ENCODE results near the gene MMP10.
A peak's percentile ranks its signal among the peaks of the same experiment; 100 is the strongest.
"Not testable (repeated sequence)": the region's sequence is repeated elsewhere in the genome, so short reads cannot be mapped to it uniquely, and the experiment has no call there.

The MMP10 gene

DNA sequence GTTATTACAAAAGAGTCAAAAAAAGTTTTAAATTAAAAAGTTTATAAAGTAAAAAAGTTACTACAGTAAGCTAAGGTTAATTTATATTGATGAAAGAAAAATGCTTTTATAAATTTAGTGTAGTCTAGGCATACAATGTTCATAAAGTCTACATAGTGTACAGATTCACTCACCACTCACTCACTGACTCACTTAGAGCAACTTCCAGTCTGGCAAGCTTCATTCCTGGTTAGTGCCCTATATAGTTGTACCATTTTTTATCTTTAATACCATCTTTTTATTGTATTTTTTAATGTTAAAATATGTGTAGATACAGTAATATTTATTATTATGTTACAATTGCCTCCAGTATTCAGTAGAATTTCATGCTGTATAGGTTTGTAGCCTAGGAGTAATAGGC lies 2.6 kb upstream of the MMP10 start:
- DNase-seq: no peak

DNA sequence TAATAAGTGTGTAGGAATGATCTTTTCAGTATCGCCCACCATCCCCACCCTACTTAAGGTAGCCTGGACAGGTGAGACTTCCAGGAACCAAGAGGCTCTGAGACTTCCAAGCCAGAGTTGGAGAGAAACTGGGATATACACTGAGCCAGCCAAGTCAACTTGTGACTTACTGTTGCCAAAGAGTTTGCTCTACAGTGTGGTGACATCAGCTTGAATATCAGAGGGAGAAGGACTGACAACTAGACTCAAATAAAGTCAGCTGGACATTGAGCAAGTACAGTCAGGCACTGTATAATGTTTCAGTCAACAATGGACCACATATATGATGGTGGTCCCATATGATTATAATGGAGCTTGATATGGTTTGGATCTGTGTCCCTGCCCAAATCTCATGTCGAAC lies 1.2 kb upstream of the MMP10 start:
- DNase-seq: peak; percentile 22 to 49

DNA sequence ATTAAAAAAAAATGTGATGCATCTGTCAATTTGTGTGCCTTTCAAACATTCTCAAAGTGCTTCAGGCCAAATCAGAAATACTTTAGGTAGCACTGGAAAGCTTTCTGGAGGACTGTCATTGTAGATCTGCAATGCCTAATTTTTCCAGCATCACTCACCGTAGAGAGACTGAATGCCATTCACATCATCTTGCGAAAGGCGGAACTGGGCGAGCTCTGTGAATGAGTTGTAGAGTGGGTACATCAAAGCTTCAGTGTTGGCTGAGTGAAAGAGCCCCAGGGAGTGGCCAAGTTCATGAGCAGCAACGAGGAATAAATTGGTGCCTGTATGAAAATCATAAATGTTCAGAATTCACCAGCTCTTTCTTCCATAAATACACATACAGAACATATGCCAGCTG lies 4.0 kb downstream of the MMP10 start:
- no peak for DNase-seq

DNA sequence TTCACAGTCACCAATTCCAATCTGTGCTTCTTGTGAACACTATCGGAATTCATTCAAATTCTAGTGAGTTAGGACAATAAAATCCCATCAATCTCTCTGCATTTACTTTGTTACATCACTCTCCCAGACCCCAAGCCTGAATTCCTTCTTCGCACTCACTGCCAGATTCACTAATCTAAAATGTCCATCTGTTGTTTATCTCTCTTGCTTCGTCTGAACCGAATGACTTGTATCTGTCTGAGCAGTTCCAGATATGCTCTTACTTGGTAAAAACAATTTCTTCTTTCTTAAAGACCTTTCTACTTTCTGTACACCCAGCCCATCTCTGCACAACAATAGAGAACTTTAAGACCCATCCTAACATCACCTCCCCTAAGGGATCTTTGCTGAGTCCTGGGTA lies 7.0 kb downstream of the MMP10 start:
- no peak for DNase-seq

DNA sequence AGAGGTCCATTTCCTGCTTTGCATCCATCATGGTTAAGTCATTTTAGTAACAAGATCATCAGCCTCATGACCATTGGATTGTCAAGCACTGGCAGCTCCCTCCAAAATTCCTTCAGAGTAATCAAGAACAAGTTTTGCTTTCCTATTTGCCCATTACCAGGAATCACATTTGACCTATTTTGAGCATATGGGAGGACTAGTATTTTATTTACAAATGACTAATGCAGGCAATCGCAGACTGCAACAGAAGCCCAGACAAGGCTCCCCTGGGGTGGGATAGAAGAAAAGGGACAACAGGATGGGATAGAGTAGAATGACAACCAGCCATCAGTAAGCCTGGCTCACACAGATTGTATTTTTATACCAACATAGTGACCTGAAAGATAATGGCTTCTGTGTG lies 9.1 kb downstream of the MMP10 start:
- no peak for DNase-seq

DNA sequence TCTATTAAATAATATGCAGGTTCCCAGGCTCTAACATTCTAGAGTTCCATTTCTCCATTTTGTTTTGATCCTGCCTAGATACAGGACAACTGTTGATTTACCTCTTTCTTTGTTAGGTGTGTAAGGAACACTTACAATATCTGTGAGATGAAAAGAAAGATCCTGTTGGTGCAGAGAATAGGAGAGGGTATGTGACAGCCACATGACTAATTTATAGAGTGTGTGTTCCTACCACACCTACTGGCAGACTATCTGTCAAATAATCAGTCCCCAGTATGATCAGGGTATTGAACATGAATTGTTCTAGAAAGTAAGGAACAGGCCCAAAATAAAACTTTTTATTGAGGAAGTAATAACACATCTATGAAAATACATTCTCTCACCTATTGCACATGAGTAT lies 10.2 kb downstream of the MMP10 start:
- DNase-seq: no peak

DNA sequence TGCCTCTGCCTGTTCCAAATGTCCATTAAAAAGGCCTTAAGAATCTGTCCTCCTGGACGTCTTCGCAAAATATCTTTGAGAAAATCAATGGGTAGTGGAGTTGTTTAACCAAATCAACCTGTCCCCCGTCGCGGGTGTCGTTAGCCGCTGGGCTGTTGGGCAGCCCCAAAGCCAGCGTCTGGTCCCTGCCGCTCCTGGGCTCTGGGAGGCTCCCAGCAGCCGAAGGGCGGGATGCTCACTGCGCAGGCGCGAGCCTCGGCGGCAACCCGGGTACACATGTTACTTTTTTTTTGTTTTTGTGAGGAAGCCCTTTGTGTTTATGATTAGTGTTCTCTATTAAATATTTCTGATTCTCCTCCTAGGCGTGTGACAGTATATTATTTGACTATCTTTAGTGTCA lies 12.6 kb downstream of the MMP10 start:
- DNase-seq: no peak

DNA sequence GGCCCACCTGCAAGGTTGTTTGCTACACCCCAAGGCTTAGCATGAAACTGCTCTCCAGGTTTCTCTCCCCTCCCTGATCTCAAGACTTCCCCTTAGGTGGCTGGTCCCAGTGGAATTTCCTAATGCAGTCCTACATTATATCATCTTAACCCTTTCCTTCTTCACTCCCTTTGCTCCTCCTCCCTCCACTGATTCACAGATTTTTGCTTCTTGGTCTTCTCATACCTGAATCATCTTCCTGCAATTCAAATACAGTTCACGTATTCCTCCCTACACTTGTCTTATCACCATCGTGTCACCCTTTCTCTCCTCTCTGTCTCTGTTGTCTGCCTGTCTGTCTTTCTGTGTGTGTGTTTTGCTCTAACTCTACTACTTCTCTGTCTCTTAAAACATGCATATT lies 17.0 kb downstream of the MMP10 start:
- no peak for DNase-seq

DNA sequence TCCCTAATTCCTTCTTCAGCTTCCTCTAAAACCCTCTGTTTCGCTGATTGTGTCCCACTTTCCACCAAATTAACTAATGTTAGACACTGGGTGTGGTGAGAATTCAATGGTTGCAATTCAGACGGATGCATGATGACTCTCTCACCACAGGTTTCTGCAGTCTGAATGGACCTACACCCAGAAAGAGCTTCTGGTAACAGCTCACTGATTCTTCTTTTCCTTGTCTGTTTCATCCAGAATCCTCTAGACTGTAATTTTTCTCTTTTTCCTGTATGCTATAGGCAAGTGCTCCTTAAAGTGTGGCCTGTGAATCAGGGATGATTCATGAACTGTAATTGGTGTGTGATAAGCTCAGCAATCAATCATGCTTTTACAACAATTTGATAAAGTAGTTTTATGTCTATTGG lies 18.1 kb downstream of the MMP10 start:
- DNase-seq: peak; percentile 23 to 37

DNA sequence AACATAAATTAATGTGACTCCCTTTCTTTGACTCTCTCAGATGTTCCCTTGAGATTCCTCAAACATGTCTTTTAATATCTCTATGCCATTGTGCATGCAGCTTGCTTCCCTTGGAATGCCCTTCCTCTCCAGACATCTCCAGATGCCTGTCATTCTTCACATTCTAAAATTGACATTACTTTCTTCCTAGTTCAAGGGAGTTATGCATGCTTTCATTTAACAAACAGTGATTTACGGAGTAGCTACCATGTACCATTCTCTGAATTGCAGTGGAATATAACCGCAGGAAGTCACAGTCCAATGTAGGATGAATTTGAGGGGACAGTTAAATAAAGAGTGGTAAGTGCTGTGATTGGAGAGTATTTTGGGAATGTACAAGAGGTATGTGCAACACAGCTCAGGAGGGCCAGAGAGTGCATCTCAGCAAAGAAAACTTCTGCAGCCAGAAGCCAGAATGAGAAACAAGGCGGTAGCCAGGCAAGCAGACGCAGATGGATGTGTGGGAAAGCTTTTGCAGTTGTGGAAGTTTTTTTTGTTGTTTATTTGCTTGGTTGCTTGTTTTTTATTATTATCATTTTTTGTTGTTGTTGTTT lies 18.7 kb downstream of the MMP10 start:
- no peak for DNase-seq

DNA sequence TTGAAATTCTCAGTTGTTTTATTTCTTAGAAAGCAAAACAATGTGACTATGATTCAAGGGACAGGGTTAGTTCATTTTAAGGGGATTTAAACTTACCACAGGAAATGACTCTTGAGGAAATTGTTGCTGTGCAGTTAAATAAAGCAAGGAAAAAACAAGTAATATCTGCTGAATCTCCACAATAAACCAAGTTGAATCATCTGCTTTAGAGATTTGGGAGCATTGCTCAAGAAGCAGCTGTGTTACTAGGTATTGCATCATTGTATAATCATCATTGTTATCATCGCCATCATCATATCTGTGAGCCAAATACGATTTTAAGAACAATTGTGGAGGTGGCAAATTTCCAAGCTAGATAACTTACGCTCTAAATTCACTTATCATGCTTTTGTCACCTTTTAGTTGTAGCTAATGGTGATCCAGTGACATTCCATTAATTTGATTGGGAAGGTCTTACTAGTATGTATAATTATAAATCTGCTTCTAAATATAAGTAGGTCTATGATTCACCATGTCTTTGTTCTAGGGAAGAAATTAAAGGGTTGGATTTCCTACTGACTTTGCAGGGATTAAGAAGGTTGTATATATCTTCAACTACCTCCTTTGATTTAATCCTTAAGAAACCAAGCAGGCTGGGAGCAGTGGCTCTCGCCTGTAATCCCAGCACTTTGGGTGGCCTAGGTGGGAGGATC lies 19.9 kb downstream of the MMP10 start:
- peak; percentile 77 to 92 for DNase-seq

DNA sequence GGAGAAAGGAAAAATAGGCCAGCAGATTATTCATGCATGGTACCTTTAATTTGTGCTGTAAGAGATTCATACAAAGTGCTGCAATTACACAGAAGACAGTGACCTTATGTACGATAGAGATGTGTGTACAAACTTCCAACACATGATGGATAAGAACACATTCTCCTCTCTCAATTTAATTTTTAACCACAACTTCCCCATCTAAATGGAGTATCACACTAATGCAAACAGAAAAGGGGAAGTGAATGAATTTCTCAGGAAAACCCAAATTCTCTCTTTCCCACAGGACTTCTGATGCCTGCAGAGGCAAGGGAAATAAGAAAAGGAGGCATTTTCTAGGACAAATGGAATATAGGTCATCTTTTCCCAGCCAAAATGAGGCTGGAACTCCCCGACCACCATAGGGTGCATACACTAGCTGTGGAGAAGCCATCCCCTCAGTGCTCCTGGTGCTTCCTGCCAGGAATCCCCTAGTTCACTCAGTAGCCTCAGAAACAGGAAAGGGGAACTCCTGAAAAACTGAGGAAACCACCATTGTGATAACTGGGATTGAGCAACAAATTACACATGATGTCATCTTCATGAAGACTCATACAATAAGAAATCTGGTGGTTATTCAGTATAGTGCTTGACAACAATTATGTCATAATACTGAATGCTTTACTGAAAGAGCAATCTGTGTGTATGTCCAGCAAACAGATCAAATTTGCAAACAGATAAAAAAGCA lies 22.4 kb downstream of the MMP10 start:
- DNase-seq: peak; percentile 87 to 96

DNA sequence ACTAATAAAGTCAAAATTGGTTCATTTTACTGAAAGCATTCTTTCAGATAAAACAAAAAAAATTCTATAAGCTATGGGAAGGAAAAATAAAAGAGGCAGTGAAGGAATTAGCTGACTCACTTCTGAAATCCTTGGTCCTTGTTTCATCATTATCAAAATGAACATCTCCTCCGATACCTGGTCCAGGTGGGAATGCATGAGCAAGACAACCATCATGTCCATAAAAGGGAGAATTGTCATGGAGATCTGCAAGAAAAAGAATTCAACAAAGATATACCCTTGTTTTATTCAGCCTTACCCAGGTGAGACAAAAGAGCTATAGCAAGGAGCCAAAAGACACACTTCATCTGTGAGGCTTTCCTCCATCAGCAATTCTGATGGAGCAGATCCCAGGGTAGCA lies 27.2 kb downstream of the MMP10 start:
- no peak for DNase-seq

DNA sequence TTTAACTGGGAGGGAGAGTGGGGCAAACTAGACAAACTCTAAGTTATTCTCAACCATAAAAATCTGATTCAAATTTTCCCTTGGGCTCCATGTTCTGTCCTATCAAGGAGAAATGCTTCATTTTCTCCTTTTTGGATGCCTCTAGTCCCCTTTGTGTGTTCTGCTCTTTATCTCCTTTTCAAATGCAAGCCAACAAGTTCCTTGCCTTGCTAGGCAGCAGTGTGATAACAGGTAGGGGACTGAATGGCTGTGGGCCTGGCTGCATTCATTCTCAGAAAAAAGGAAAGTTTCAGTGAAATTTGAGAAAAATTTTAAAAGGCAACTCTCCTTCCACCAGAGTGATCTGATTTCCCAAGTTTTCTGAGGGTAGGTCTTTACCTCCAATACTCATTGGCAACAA lies 28.8 kb downstream of the MMP10 start:
- no peak for DNase-seq

DNA sequence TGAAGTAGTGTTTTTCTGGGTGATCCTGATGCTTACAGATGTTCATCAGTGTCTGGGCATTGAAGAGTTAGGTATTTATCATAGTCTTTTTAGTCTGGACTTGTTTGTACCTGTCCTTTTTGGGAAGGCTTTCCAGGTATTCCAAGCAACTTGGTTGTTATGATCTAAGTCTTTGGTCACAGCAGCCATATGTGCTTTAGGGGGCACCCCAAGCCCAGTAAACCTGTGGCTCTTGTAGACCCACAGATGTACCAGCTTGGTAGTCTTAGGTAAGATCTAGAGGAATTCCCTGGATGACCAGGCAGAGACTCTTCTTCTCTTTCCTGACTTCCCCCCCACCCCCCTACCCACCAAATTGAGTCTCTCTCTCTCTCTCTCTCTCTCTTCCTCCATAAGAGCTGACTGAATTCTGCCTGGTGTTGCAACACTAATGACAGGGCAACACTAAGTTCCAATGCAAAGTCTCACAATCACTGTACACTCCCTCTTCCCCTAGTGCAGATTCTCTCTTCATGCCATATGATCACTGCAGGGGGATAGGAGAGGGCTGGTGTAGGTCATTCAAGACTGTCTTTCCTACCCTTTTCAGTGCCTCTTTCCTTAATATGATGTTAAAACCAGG lies 31.2 kb downstream of the MMP10 start:
- DNase-seq: no peak

DNA sequence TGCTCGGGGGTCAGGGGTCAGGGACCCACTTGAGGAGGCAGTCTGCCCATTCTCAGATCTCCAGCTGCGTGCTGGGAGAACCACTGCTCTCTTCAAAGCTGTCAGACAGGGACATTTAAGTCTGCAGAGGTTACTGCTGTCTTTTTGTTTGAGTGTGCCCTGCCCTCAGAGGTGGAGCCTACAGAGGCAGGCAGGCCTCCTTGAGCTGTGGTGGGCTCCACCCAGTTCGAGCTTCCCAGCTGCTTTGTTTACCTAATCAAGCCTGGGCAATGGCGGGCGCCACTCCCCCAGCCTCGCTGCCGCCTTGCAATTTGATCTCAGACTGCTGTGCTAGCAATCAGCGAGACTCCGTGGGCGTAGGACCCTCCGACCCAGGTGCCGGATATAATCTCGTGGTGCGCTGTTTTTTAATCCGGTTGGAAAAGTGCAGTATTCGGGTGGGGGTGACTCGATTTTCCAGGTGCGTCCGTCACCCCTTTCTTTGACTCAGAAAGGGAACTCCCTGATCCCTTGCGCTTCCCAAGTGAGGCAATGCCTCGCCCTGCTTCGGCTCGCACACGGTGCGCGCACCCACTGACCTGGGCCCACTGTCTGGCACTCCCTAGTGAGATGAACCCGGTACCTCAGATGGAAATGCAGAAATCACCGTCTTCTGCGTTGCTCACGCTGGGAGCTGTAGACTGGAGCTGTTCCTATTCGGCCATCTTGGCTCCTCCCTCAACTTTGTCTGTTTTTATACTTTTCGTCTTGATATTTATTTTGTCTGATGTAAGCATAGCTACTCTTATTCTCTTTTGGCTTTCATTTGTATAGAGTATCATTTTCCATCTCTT lies 33.5 kb downstream of the MMP10 start:
- not testable (repeated sequence) for DNase-seq

DNA sequence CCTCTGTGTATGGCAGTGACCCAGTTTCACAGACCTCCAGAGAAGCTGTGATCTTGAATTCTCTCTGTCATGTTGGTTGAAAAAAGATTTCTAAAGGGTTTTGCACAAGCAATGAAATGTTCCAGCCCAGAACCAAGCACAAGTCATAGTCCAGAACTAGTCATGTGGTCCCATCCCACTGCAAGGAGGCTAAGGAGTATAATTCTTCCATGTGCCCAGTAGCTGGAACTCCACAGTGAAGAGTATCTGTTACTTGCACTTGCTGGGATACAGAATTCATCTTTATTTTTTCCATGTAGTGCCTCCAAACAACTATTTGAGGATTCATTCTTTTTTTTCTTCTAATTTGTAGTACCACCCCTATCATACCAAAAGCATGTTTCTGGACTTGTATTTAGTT lies 45.8 kb downstream of the MMP10 start:
- DNase-seq: no peak

DNA sequence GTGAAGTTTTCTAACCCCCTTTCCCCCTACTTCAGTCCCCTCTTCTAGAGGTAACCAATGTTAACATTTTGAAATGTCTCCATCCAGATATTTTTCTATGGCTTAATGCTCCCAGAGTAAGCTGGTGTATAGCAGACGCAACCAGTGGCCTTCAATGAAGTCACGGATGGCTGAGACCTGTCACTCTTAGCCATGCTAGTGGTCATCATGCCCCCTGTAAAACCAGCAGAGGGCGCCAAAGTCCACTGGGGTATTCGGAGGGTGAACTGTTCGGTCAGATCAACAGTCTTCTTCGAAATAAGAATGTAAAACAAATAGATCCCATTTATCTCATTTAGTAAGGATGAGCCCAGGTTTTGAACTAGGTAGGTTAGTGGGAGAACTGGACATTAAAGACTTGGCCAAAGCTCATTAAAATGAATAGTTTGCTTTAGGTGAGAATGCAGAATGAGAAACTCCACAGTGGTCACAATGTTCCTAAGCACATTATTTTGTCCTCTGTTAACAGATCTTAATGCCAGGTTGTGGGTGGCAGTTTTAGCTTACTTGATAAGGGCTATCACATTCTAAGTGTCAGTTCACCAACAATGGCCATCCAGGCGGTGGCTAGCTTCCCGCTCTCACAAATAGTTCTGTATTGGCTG lies 47.1 kb downstream of the MMP10 start:
- DNase-seq: peak; percentile 73 to 80

DNA sequence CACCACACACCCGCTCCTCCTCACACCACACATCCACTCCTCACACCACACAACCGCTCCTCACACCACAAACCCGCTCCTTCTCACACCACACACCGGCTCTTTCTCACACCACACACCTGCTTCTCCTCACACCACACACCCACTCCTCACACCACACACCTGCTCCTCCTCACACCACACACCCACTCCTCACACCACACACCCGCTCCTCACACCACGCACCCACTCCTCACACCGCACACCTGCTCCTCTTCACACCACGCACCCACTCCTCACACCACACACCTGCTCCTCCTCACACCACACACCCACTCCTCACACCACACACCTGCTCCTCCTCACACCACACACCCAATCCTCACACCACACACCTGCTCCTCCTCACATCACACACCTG lies 49.5 kb downstream of the MMP10 start:
- not testable (repeated sequence) for DNase-seq

DNA sequence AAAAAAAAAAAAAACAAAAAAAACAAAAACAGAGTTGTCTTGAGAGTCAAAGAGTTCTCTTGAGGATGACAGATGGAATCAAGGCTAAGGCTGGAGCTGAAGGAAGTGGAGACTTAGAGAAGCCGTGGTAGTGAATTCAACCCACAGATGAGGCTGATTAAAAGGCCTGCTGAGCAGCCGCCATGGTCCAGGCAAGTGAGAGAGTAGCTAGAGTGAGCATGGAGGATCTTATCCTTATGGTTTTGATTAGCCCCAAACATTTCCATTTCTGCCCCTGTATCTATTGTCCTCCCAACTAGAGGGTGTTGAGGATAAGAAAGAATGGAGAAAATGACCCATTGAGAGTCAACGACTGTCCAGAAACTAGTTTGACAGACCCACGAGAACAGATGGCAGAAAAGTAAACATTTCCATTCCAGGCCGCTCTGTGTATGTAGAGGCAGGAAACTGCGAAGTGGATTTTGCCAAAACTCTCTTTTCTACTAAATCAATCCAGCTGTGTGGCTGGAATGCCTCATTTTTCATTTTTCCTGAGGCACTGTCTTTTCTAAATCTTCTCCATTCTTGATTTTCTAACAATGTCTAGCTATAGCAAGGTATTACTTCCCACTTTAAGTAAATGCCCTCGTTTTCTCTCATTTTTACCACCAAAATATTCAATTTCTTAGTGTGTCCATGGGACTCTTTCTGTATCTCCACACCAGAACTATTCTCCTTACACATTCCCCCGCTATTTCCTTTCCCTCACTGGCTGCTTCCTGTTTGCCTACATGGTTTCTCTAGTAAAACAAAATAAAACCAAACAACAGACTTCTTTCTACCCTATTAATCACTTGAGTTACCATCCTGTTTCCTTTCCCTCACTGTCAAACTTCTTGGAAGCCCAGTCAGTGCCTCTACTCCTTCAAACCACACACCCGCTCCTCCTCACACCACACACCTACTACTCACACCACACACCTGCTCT lies 50.3 kb downstream of the MMP10 start:
- no peak for DNase-seq

DNA sequence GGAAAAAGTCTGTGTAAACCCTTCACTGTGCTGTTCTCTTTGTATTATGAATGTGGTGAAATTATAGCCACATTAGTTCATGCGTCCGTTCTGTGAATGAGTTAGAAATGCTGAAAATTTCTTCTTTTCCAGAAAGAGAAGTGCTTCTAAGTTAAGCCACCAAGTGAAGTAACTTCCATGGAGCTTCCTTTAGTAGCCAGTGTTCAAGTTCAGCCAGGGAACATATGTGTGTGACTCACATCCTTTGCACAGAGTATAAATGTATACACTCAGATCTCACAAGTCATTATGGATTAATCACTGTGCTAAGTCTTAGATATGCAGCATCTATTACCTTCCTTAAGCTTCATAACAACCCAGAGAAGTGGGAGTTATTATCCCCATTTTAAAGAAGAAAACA lies 52.5 kb downstream of the MMP10 start:
- peak; percentile 87 to 95 for DNase-seq

Data from inflammatory macrophage (primary cell).